Neuronal stem cell (in vitro differentiated cells): Measurements from ENCODE around the gene CCDC85C.

Experiments used
- DNase-seq: peaks from one replicate; pipeline ENCODE4 v3.0.0-alpha.2; 2013; ENCODE audit warnings: low spot score
- H2AFZ ChIP-seq: one replicate; pipeline ENCODE4 v1.6.1; 2013; ENCODE audit warnings: mild to moderate bottlenecking, low read length, inconsistent platforms
- H2AK5ac ChIP-seq: 2 replicates; pipeline ENCODE4 v1.6.1; 2013; ENCODE audit warnings: low read depth, mild to moderate bottlenecking, inconsistent platforms, low read length, moderate library complexity, mixed read lengths
- H2BK120ac ChIP-seq: 2 replicates; pipeline ENCODE4 v1.6.1; 2013; ENCODE audit warnings: low read depth, mild to moderate bottlenecking, inconsistent platforms, low read length, moderate library complexity, mixed read lengths
- H2BK12ac ChIP-seq: one replicate; pipeline ENCODE4 v1.6.1; 2013; ENCODE audit warnings: low read length, inconsistent platforms
- H2BK15ac ChIP-seq: 2 replicates; pipeline ENCODE4 v1.6.1; 2013; ENCODE audit warnings: mild to moderate bottlenecking, low read length, inconsistent platforms, mixed read lengths
- H2BK5ac ChIP-seq: one replicate; pipeline ENCODE4 v1.6.1; 2013; ENCODE audit warnings: inconsistent platforms, mild to moderate bottlenecking, low read length, moderate library complexity
- H3K14ac ChIP-seq: one replicate; pipeline ENCODE4 v1.6.1; 2013; ENCODE audit warnings: low read length, inconsistent platforms
- H3K18ac ChIP-seq: 2 replicates; pipeline ENCODE4 v1.6.1; 2013; ENCODE audit warnings: low read length, inconsistent platforms
- H3K23ac ChIP-seq: 2 replicates; pipeline ENCODE4 v1.6.1; 2013; ENCODE audit warnings: low read depth, mild to moderate bottlenecking, mixed read lengths, low read length, inconsistent platforms; ENCODE audit not compliant: poor library complexity
- H3K27ac ChIP-seq: replicated peaks from 3 replicates; pipeline ENCODE4 v1.5.1; 2013; ENCODE audit warnings: low read length, inconsistent platforms
- H3K27me3 ChIP-seq, 3 experiments: 2 replicates each; pipeline ENCODE4 v1.6.1; 2013; ENCODE audit warnings: low read length in 3 of 3, mild to moderate bottlenecking in 2 of 3, inconsistent platforms in 1 of 3, low read depth in 1 of 3, mixed read lengths in 1 of 3, moderate library complexity in 1 of 3; ENCODE audit not compliant: control insufficient read depth in 3 of 3, insufficient read depth in 3 of 3
- H3K36me3 ChIP-seq, 2 donors: replicated peaks in 1 of 2; 2 replicates each; pipeline ENCODE4 v1.6.1; 2013; ENCODE audit warnings: low read length in 2 of 2; ENCODE audit not compliant: control insufficient read depth in 2 of 2, insufficient read depth in 2 of 2
- H3K4ac ChIP-seq: 2 replicates; pipeline ENCODE4 v1.6.1; 2013; ENCODE audit warnings: inconsistent platforms, mild to moderate bottlenecking, low read length, moderate library complexity
- H3K4me1 ChIP-seq, 2 donors: 1 replicate in 1 of 2; 2 replicates in 1 of 2; pipeline ENCODE4 v1.6.1; 2013; ENCODE audit warnings: low read length in 2 of 2, low read depth in 1 of 2; ENCODE audit not compliant: control insufficient read depth in 2 of 2, insufficient read depth in 1 of 2
- H3K4me2 ChIP-seq: one replicate; pipeline ENCODE4 v1.6.1; 2013; ENCODE audit warnings: mild to moderate bottlenecking, low read length, inconsistent platforms; ENCODE audit not compliant: insufficient read depth, poor library complexity, severe bottlenecking
- H3K4me3 ChIP-seq, 2 donors: 2 replicates each; pipeline ENCODE4 v1.5.1; 2013; ENCODE audit warnings: low read length in 2 of 2, mild to moderate bottlenecking in 2 of 2, inconsistent platforms in 1 of 2, moderate library complexity in 1 of 2
- H3K79me1 ChIP-seq: one replicate; pipeline ENCODE4 v1.6.1; 2013; ENCODE audit warnings: low read depth, mild to moderate bottlenecking, inconsistent platforms, low read length, moderate library complexity
- H3K9ac ChIP-seq: one replicate; pipeline ENCODE4 v1.6.1; 2013; ENCODE audit warnings: mild to moderate bottlenecking, low read depth, low read length, inconsistent platforms; ENCODE audit not compliant: poor library complexity
- H3K9me3 ChIP-seq, 2 donors: replicated peaks in 1 of 2; 2 replicates each; pipeline versions ENCODE3 to v1.6.1; 2013; ENCODE audit warnings: low read length in 2 of 2, mild to moderate bottlenecking in 2 of 2, inconsistent platforms in 1 of 2, low read depth in 1 of 2, mixed read lengths in 1 of 2, moderate library complexity in 1 of 2; ENCODE audit not compliant: control insufficient read depth in 2 of 2, insufficient read depth in 1 of 2
- H4K8ac ChIP-seq: one replicate; pipeline ENCODE4 v1.6.1; 2013; ENCODE audit warnings: low read depth, mild to moderate bottlenecking, inconsistent platforms, low read length, moderate library complexity
- H4K91ac ChIP-seq: one replicate; pipeline ENCODE4 v1.6.1; 2013; ENCODE audit warnings: low read length, low read depth, mild to moderate bottlenecking, inconsistent platforms; ENCODE audit not compliant: poor library complexity
- WGBS, 2 donors: extraction: QIAGEN DNeasy Blood & Tissue Kit; methylation state at CpG; one replicate each; pipeline ENCODE4 v1.1.7; 2013; ENCODE audit warnings: missing lambda C conversion rate in 2 of 2, mixed read lengths in 1 of 2; ENCODE audit not compliant: insufficient read length in 2 of 2, insufficient replicate concordance in 1 of 2; ENCODE audit errors: extremely low coverage in 2 of 2; 5-methylcytosine and 5-hydroxymethylcytosine counted together

The CCDC85C gene

GRCh38 chr14:99518441-99519346, 85.3 kb downstream of the CCDC85C start:
- H2AK5ac ChIP-seq = peak overlapping the region; percentile 98
- H3K18ac ChIP-seq = peak overlapping the region; percentile 93
- no peak overlapping the region for H3K27ac ChIP-seq
- H3K79me1 ChIP-seq = peaks cover 21% of the 10 kb centered on the region
- H3K23ac ChIP-seq = no peak overlapping the region
- H2BK15ac ChIP-seq = peak overlapping the region; percentile 67
- no peak overlapping the region for H4K91ac ChIP-seq
- no CpG with 5 or more reads among the region's 21 CpGs for WGBS, 2 donors
- H3K9ac ChIP-seq = no peak overlapping the region
- peak; percentile 65 for DNase-seq
- H2AFZ ChIP-seq = no peak overlapping the region
- no peak overlapping the region for H2BK120ac ChIP-seq
- peak overlapping the region; percentile 21 for H3K14ac ChIP-seq
- no peak overlapping the region for H3K4me3 ChIP-seq
- no peaks in the 10 kb centered on the region for H3K27me3 ChIP-seq
- H2BK12ac ChIP-seq = peak overlapping the region; percentile 73
- no peak overlapping the region for H3K4ac ChIP-seq
- H3K4me1 ChIP-seq = peaks cover 19 to 26% of the 10 kb centered on the region in 2 donors
- no peak overlapping the region for H4K8ac ChIP-seq
- peak overlapping the region; percentile 11 for H3K4me2 ChIP-seq
- peak overlapping the region; percentile 39 for H2BK5ac ChIP-seq
- H3K9me3 ChIP-seq = no peaks in the 10 kb centered on the region
- peaks cover 7 to 52% of the 10 kb centered on the region in 2 donors for H3K36me3 ChIP-seq

GRCh38 chr14:99517643-99518381, 86.2 kb downstream of the CCDC85C start:
- Histone ChIP-seq H3K4me2 (no peak overlapping the region), H3K14ac (peak overlapping the region; percentile 38), H2BK15ac (no peak overlapping the region), H3K9me3 (no peaks in the 10 kb centered on the region), H4K8ac (peak overlapping the region; percentile 82), H2AK5ac (peak overlapping the region; percentile 98), H4K91ac (no peak overlapping the region), H3K4me3 (no peak overlapping the region), H2BK12ac (peak overlapping the region; percentile 90), H3K36me3 (peaks cover 10 to 61% of the 10 kb centered on the region in 2 donors), H2BK5ac (peak overlapping the region; percentile 39), H3K4ac (no peak overlapping the region), H3K23ac (no peak overlapping the region), H3K9ac (no peak overlapping the region), H2BK120ac (no peak overlapping the region), H2AFZ (no peak overlapping the region), H3K18ac (peak overlapping the region; percentile 44), H3K4me1 (peaks cover 10 to 19% of the 10 kb centered on the region in 2 donors), H3K27me3 (no peaks in the 10 kb centered on the region), H3K79me1 (peaks cover 20% of the 10 kb centered on the region), H3K27ac (no peak overlapping the region)
- no peak for DNase-seq
- WGBS, 2 donors = no CpG with 5 or more reads among the region's 16 CpGs

- H2BK15ac ChIP-seq = no peak overlapping the region
- peak overlapping the region; percentile 98 for H2AK5ac ChIP-seq
- no peak overlapping the region for H2BK120ac ChIP-seq
- H4K8ac ChIP-seq = peak overlapping the region; percentile 48
- no peak overlapping the region for H2AFZ ChIP-seq
- peak overlapping the region; percentile 21 for H3K14ac ChIP-seq
- no peak overlapping the region for H3K27ac ChIP-seq
- H3K9me3 ChIP-seq = no peaks in the 10 kb centered on the region
- H3K36me3 ChIP-seq = peaks cover 12 to 69% of the 10 kb centered on the region in 2 donors
- H4K91ac ChIP-seq = no peak overlapping the region
- DNase-seq = no peak
- H3K9ac ChIP-seq = peak overlapping the region; percentile 44
- H3K18ac ChIP-seq = no peak overlapping the region
- no CpG with 5 or more reads among the region's 14 CpGs for WGBS, 2 donors
- no peak overlapping the region for H3K4me2 ChIP-seq
- H3K27me3 ChIP-seq = no peaks in the 10 kb centered on the region
- peak overlapping the region; percentile 90 for H2BK12ac ChIP-seq
- H3K23ac ChIP-seq = no peak overlapping the region
- H3K79me1 ChIP-seq = peaks cover 20% of the 10 kb centered on the region
- peak overlapping the region; percentile 37 for H3K4ac ChIP-seq
- no peak overlapping the region for H2BK5ac ChIP-seq
- H3K4me1 ChIP-seq = peaks cover 3 to 12% of the 10 kb centered on the region in 2 donors
- H3K4me3 ChIP-seq = no peak overlapping the region
Observed at GRCh38 chr14:99516871-99517642, 87.0 kb downstream of the CCDC85C start.
